Stimulated activated effector memory CD8-positive, alpha-beta T cell treated with anti-CD3 and anti-CD28 coated beads, Interleukin-12 subunit alpha, Interleukin-12 subunit beta, amount 100 ng/mL, for 72 hours (primary cell): ENCODE data around the gene CDYL.
A peak's percentile ranks its signal among the peaks of the same experiment; 100 is the strongest.

Experiments
- ATAC-seq: fragments of 150-1000 bp; cut with Tn5 transposase; 2 replicates; pipeline ENCODE4 v1.10.0; 2021
- DNase-seq, 2 donors: peaks; one replicate each; pipeline ENCODE4 v3.0.0; 2021 to 2022; ENCODE audit warnings: low spot score in 2 of 2
- H3K27ac Mint-ChIP-seq: one replicate; pipeline ENCODE4 v1.8.0; 2022; ENCODE audit warnings: mild to moderate bottlenecking, mixed read lengths
- H3K36me3 Mint-ChIP-seq: one replicate; pipeline ENCODE4 v1.8.0; 2022; ENCODE audit warnings: mild to moderate bottlenecking, mixed read lengths
- H3K4me1 Mint-ChIP-seq: one replicate; pipeline ENCODE4 v1.8.0; 2022; ENCODE audit warnings: mixed read lengths
- H3K4me3 Mint-ChIP-seq: one replicate; pipeline ENCODE4 v1.8.0; 2022; ENCODE audit warnings: mild to moderate bottlenecking, mixed read lengths
- H3K9me3 Mint-ChIP-seq: one replicate; pipeline ENCODE4 v1.8.0; 2022; ENCODE audit warnings: mixed read lengths

The CDYL gene

DNA sequence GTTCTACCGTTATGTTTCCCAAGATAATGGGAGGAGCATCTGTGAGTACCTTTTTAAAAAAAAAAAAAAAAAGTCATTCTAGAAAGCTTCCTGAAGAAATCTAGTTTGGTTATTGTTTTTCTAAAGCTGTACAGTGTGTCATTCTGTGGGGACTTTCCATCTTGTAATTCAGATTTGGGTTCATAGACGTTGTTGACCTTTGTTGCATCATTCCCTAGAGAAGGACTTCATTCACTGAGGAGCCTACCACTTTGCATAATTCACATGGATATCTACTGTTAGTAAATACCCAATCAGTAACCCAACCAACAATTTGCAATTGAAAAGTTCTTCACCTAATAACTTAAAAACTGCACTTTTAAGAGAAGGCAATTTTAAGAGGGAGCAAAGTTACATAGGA lies 167.5 kb downstream of the CDYL start:
- no peak overlapping the region for H3K4me3 Mint-ChIP-seq
- H3K9me3 Mint-ChIP-seq = no peaks in the 10 kb centered on the region
- DNase-seq (no peak), ATAC-seq (no peak)
- no peak overlapping the region for H3K27ac Mint-ChIP-seq
- peaks cover 22% of the 10 kb centered on the region for H3K36me3 Mint-ChIP-seq
- H3K4me1 Mint-ChIP-seq = peaks cover 46% of the 10 kb centered on the region

DNA sequence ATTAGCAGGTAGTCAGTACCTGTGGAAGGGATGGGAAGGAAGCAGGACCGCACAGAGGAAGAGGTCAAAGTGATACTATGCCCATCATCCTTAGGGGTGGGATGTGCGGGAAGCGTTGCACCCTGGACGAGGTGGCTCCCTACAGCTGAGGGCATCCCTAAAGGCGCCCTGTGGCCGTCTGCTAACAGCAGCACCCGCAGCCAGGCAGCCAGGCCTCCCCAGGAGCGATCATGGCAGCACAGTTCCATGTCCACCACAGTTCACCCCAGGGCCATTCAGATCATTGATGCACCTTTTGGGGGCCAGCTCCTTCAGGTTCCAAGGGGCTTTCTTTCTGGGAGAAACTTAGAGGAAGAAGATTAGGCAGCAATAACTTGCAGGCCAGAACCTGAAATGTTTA lies 168.1 kb downstream of the CDYL start:
- no peak for ATAC-seq
- DNase-seq = no peak
- H3K27ac Mint-ChIP-seq = no peak overlapping the region
- H3K4me3 Mint-ChIP-seq = no peak overlapping the region
- H3K4me1 Mint-ChIP-seq = peaks cover 41% of the 10 kb centered on the region
- H3K36me3 Mint-ChIP-seq = peaks cover 16% of the 10 kb centered on the region
- H3K9me3 Mint-ChIP-seq = no peaks in the 10 kb centered on the region

- Mint-ChIP-seq H3K27ac (no peak overlapping the region), H3K36me3 (peaks cover 25% of the 10 kb centered on the region), H3K9me3 (no peaks in the 10 kb centered on the region), H3K4me1 (peaks cover 28% of the 10 kb centered on the region), H3K4me3 (no peak overlapping the region)
- ATAC-seq = no peak
- no peak for DNase-seq
Observed at GRCh38 chr6:4946521-4946920, 170.3 kb downstream of the CDYL start.

DNA sequence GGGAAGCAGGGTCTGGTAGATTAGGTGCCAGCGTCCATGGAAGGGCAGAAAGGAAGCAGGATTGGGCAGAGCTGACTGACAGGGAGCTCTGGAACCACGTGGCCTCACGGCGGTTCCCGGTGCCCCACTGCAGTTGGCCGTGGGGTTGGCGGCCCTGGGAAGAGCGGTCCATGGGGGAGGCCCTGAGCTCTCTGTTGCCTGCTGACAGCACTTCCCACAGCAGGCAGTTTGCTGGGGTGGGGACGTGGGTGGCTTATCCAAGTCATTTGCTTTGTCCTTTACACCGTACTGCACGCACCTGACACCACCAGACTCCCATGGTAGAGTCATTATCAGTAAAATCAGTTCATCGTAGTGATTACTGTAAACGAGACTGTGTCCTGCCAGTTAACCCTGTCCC lies 171.5 kb downstream of the CDYL start:
- H3K27ac Mint-ChIP-seq = no peak overlapping the region
- peaks cover 30% of the 10 kb centered on the region for H3K36me3 Mint-ChIP-seq
- no peak for ATAC-seq
- no peak for DNase-seq
- H3K9me3 Mint-ChIP-seq = no peaks in the 10 kb centered on the region
- no peak overlapping the region for H3K4me3 Mint-ChIP-seq
- peaks cover 16% of the 10 kb centered on the region for H3K4me1 Mint-ChIP-seq

GRCh38 chr6:4948781-4949450 lies 172.7 kb downstream of the CDYL start:
- Mint-ChIP-seq H3K9me3 (no peaks in the 10 kb centered on the region), H3K27ac (peak overlapping the region; percentile 10), H3K4me3 (no peak overlapping the region), H3K36me3 (peaks cover 37% of the 10 kb centered on the region), H3K4me1 (peaks cover 4% of the 10 kb centered on the region)
- DNase-seq = no peak
- no peak for ATAC-seq

DNA sequence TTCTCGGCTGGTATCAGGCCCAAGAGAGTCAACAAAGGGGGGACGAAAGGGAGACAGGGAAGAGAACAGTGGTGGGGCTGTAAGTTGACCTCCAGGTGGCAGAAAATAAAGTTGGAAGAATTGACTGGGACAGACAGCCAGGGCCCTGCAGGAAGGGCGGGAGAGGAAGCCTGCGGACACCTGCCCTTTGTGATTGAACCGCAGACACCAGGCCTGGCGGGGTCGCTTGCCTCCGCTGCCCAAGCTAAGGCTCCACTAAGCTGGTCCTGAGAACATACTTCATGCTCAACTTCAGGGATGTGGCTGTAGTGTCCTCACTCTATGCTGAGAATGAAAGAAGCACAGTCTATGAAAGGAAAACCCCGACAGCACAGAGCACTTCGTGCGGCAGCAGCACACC lies 173.9 kb downstream of the CDYL start:
- Mint-ChIP-seq H3K4me1 (no peaks in the 10 kb centered on the region), H3K9me3 (no peaks in the 10 kb centered on the region), H3K27ac (no peak overlapping the region), H3K36me3 (peaks cover 44% of the 10 kb centered on the region), H3K4me3 (no peak overlapping the region)
- ATAC-seq (no peak), DNase-seq (no peak)

DNA sequence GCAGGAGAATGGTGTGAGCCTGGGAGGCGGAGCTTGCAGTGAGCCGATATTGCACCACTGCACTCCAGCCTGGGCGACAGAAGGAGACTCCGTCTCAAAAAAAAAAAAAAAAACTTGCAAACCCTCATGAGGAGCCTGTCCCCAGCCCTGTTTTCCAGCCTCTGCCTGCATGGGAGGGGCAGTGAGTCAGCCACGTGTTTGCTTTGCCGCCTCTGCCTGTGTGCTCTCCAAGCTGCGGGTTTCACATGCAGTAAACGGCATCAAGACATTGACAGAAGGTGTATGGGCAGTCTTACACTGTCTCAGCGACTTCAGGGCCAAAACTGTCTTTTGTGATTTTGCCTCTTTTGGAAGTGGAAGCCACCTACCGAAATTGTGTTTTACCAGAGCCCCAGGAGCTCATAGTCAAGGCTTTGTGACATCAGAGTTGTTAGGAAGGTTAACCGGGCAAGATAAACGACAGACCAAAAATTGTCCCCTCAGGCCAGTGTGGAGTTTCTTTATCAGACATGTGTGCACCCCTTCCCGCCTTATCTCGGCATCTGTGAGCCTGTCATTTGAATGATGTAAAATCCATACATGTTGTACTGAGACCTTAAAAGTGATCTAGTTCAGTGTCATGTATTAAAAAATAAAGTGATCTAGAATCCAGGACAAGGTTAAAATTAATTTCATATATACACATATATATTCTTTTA lies 174.8 kb downstream of the CDYL start:
- H3K9me3 Mint-ChIP-seq = no peaks in the 10 kb centered on the region
- ATAC-seq = no peak
- peaks cover 45% of the 10 kb centered on the region for H3K36me3 Mint-ChIP-seq
- H3K27ac Mint-ChIP-seq = no peak overlapping the region
- no peak for DNase-seq
- H3K4me1 Mint-ChIP-seq = no peaks in the 10 kb centered on the region
- no peak overlapping the region for H3K4me3 Mint-ChIP-seq

- no peak overlapping the region for H3K27ac Mint-ChIP-seq
- H3K4me1 Mint-ChIP-seq = no peaks in the 10 kb centered on the region
- DNase-seq (no peak), ATAC-seq (no peak)
- H3K36me3 Mint-ChIP-seq = peaks cover 45% of the 10 kb centered on the region
- no peak overlapping the region for H3K4me3 Mint-ChIP-seq
- H3K9me3 Mint-ChIP-seq = no peaks in the 10 kb centered on the region
Observed at GRCh38 chr6:4953440-4953839, 177.2 kb downstream of the CDYL start.

- Mint-ChIP-seq H3K36me3 (peaks cover 33% of the 10 kb centered on the region), H3K27ac (peak overlapping the region; percentile 14), H3K9me3 (no peaks in the 10 kb centered on the region), H3K4me1 (no peaks in the 10 kb centered on the region), H3K4me3 (no peak overlapping the region)
- DNase-seq = no peak
- no peak for ATAC-seq
Observed at GRCh38 chr6:4956625-4957024, 180.4 kb downstream of the CDYL start.

- DNase-seq (no peak), ATAC-seq (no peak)
- no peak overlapping the region for H3K27ac Mint-ChIP-seq
- peaks cover 23% of the 10 kb centered on the region for H3K36me3 Mint-ChIP-seq
- H3K4me1 Mint-ChIP-seq = no peaks in the 10 kb centered on the region
- no peak overlapping the region for H3K4me3 Mint-ChIP-seq
- H3K9me3 Mint-ChIP-seq = no peaks in the 10 kb centered on the region
Observed at GRCh38 chr6:4957521-4958231, 181.5 kb downstream of the CDYL start.

DNA sequence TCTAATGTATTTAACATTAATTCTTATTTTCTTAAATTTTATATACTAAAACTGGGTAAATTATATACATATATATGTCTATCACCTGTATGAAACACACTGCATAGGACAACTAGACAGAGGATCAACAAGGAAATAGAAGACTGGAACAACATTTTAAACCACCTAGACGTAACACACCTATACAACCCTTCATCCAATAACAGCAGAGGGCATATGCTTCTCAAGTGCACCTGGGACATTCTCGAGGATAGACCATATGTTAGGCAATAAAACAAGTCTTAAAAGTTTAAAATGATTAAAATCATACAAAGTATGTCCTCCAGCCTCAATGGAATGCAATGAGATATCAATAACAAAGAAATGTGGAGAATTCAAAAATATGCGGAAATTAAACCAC lies 182.4 kb downstream of the CDYL start:
- Mint-ChIP-seq H3K4me3 (no peak overlapping the region), H3K27ac (no peak overlapping the region), H3K36me3 (peaks cover 16% of the 10 kb centered on the region), H3K9me3 (no peaks in the 10 kb centered on the region), H3K4me1 (no peaks in the 10 kb centered on the region)
- DNase-seq (no peak), ATAC-seq (no peak)

- DNase-seq = no peak
- Mint-ChIP-seq H3K27ac (no peak overlapping the region), H3K9me3 (no peaks in the 10 kb centered on the region), H3K4me3 (no peak overlapping the region), H3K4me1 (no peaks in the 10 kb centered on the region), H3K36me3 (no peaks in the 10 kb centered on the region)
- no peak for ATAC-seq
Observed at GRCh38 chr6:4961322-4962168, 185.3 kb downstream of the CDYL start.

DNA sequence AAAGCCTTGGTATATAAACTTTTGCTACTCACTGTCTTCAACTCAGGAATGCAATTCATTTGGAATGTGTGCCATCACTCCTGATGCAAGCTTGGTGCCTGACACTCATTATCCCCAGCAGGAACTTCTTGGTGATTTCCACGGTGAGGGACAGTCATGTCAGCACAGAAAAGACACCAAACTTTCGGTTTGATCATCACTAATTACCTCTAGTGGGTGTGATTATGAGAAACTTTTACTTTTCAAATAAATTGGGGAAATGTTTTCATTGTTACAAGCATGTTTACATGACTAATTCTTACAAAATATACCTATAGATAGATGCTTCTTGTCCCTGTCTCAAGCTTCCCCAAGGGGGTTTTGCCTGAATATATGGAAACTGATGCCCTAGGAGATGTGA lies 186.7 kb downstream of the CDYL start:
- no peak for DNase-seq
- H3K4me3 Mint-ChIP-seq = no peak overlapping the region
- H3K9me3 Mint-ChIP-seq = no peaks in the 10 kb centered on the region
- H3K36me3 Mint-ChIP-seq = no peaks in the 10 kb centered on the region
- no peak for ATAC-seq
- H3K27ac Mint-ChIP-seq = no peak overlapping the region
- no peaks in the 10 kb centered on the region for H3K4me1 Mint-ChIP-seq

- Mint-ChIP-seq H3K9me3 (no peaks in the 10 kb centered on the region), H3K36me3 (no peaks in the 10 kb centered on the region), H3K4me3 (no peak overlapping the region), H3K27ac (no peak overlapping the region), H3K4me1 (no peaks in the 10 kb centered on the region)
- ATAC-seq = no peak
- no peak for DNase-seq
Observed at GRCh38 chr6:4964675-4965561, 188.7 kb downstream of the CDYL start.
